ENCODE measurements around the gene CDKN2D. TPM values are rescaled to one million over a fixed set of nuclear protein-coding genes. Genes with fewer than 3 reads are reported as not detected.

Gene CDKN2D
- total RNA-seq, 4 donors from 2014 or later = 11.2 to 30.0 (median 18.3) TPM

DNA sequence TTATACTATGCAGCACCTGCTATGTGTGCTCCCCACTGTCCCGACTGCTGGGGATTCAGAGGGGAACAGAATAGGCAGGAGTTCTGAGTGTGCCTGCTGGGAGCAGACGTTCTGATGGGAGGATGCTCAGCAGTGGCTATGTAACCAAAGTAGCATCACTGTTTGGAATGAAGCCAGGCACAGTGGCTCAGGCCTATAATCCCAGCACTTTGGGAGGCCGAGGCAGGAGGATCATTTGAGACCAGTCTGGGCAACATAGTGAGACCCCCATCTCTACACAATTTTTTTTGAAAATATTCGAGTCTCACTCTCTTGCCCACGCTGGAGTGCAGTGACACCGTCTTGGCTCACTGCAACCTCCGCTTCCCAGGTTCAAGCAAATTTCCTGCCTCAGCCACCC is 19.0 kb downstream of the CDKN2D start:
- WGBS = 81% methylated on average over 7 of the region's 7 CpGs
- intact Hi-C loops (cut with DNase I) = loop anchor here (5.0 kb wide), 1 partner anchor 47 kb away; the partner anchor contains the start of gene KEAP1
- TF ChIP-seq POLR2AphosphoS5 (IDR thresholded peaks at IDR 0.05) (no peak), EP300 (IDR thresholded peaks at IDR 0.05) (no peak)

DNA sequence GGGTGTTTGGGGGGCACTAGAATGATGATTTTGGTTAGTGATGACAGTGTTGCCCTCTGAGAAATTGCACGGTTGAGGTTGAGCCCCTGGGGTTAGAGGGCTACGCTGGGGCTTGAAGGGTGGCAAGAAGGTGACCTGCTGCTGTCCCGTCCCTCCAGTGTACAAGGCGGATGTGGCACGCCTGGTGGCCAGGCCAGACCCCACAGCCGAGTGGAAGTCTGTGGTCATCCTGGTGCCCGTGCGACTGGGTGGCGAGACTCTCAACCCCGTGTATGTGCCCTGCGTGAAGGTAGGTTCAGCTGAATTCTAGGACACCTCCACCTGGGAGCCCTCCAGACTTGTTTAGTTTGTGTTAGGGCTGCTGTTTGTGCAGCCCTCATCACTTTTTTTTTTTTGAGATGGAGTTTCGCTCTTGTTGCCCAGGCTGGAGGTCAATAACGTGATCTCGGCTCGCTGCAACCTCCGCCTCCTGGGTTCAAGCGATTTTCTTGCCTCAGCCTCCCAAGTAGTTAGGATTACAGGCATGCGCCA is 20.0 kb downstream of the CDKN2D start:
- H3K4me3 ChIP-seq = no peak overlapping the region
- H3K36me3 ChIP-seq = peaks cover 51 to 80% (median 76%) of the 10 kb centered on the region in 4 donors
- intact Hi-C loops (cut with DNase I) = no loop called here
- DNase-seq (ENCODE audit: extremely low spot score) = no peak
- WGBS = 91% methylated on average over 16 of the region's 18 CpGs
- H3K27ac ChIP-seq (replicated peaks in 1 of 4) = no peak overlapping the region
- TF ChIP-seq POLR2A (IDR thresholded peaks at IDR 0.05; ENCODE audit: low read depth) = no peak
- peaks cover 16 to 28% (median 21%) of the 10 kb centered on the region in 4 donors for H3K4me1 ChIP-seq
- no peaks in the 10 kb centered on the region for H3K27me3 ChIP-seq
- H3K9me3 ChIP-seq = no peaks in the 10 kb centered on the region

More for the DNA sequence above, 19.0 kb downstream of the CDKN2D start:
- Histone ChIP-seq H3K9me3 (no peaks in the 10 kb centered on the region), H3K4me3 (no peak overlapping the region), H3K4me1 (peaks cover 11 to 22% (median 16%) of the 10 kb centered on the region in 4 donors), H3K36me3 (peaks cover 61 to 89% (median 85%) of the 10 kb centered on the region in 4 donors), H3K27me3 (no peaks in the 10 kb centered on the region), H3K27ac (replicated peaks in 1 of 4) (no peak overlapping the region)
- no peak for DNase-seq (ENCODE audit: extremely low spot score)

DNA sequence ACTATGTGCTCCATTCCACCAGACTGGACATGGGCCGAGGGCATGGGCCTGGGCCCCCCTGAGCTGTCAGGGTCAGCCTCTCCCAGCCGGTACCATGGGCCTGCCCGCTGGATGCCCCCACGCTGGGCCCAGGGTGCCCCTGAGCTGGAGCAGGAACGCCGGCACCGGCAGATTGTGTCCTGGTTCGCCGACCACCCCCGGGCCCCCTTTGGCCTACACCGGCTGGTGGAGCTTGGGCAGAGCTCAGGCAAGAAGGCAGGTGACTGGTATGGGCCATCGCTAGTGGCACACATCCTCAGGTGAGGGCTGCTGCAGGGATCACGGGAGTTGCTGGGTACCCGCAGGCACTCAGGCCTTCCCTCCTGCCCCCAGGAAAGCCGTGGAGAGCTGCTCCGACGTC is 22.0 kb downstream of the CDKN2D start:
- no peaks in the 10 kb centered on the region for H3K27me3 ChIP-seq
- TF ChIP-seq EP300 (IDR thresholded peaks at IDR 0.05) (no peak), POLR2A (IDR thresholded peaks at IDR 0.05; ENCODE audit: low read depth) (no peak), POLR2AphosphoS5 (IDR thresholded peaks at IDR 0.05) (no peak)
- TF ChIP-seq, protein P1, sequence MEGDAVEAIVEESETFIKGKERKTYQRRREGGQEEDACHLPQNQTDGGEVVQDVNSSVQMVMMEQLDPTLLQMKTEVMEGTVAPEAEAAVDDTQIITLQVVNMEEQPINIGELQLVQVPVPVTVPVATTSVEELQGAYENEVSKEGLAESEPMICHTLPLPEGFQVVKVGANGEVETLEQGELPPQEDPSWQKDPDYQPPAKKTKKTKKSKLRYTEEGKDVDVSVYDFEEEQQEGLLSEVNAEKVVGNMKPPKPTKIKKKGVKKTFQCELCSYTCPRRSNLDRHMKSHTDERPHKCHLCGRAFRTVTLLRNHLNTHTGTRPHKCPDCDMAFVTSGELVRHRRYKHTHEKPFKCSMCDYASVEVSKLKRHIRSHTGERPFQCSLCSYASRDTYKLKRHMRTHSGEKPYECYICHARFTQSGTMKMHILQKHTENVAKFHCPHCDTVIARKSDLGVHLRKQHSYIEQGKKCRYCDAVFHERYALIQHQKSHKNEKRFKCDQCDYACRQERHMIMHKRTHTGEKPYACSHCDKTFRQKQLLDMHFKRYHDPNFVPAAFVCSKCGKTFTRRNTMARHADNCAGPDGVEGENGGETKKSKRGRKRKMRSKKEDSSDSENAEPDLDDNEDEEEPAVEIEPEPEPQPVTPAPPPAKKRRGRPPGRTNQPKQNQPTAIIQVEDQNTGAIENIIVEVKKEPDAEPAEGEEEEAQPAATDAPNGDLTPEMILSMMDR (IDR thresholded peaks at IDR 0.05) = no peak
- peaks cover 19 to 32% (median 27%) of the 10 kb centered on the region in 4 donors for H3K4me1 ChIP-seq
- H3K36me3 ChIP-seq = peaks cover 31 to 60% (median 56%) of the 10 kb centered on the region in 4 donors
- no peaks in the 10 kb centered on the region for H3K9me3 ChIP-seq
- no peak for DNase-seq (ENCODE audit: extremely low spot score)
- H3K4me3 ChIP-seq = no peak overlapping the region
- intact Hi-C loops (cut with DNase I) = no loop called here
- H3K27ac ChIP-seq (replicated peaks in 1 of 4) = no peak overlapping the region
- 77% methylated on average over 3 of the region's 17 CpGs for WGBS

DNA sequence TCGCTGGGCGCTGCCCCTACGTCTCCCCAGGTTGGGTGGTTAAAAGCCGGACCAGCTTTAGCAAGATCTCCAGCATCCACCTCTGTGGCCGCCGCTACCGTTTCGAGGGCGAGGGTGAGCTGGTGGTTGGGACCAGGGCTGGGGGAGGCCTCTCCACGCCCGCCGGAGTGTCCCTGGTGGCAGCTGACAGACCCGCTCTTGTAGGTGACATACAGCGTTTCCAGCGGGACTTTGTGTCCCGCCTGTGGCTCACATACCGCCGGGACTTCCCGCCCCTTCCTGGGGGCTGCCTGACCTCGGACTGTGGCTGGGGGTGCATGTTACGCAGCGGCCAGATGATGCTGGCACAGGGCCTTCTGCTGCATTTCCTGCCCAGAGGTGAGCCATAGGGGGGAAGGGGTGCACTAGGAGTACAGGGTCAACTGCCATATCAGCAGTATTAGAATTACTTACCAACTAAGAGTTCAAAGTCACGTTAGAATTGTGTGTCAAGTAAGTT is 24.0 kb downstream of the CDKN2D start:
- no peak for DNase-seq (ENCODE audit: extremely low spot score)
- Histone ChIP-seq H3K36me3 (peaks cover 16 to 40% (median 36%) of the 10 kb centered on the region in 4 donors), H3K4me3 (peak overlapping the region; percentile 89 to 100 (median 97)), H3K27me3 (no peaks in the 10 kb centered on the region), H3K4me1 (peaks cover 19 to 32% (median 27%) of the 10 kb centered on the region in 4 donors), H3K27ac (replicated peaks in 1 of 4) (peak overlapping the region; percentile 90 to 95 (median 92)), H3K9me3 (no peaks in the 10 kb centered on the region)
- WGBS = 68% methylated on average over 17 of the region's 23 CpGs
- intact Hi-C loops (cut with DNase I) = no loop called here
- TF ChIP-seq EP300 (IDR thresholded peaks at IDR 0.05) = no peak

DNA sequence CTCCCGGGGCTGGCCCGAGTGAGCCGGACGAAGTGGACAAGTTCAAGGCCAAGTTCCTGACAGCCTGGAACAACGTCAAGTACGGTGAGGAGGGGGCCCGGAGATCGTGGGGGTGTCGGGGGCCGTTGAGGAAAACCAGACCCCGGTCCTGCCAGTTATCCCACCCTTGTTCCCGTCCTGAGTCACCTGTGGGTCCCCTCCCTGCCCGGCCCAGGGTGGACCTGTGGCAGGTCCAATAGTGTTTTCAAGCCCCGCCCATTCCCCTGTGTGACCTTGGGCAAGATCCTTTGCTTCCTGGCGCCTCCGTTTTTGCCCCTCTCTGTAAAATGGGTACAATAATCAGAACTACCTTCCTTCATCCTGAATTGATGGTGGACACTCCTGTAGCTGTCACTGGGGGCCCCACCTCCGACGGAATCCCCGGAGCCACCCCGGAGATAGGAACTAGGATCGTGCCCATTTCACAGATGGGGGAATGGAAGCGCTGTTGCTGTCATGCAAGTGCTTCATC is 24.5 kb downstream of the CDKN2D start:
- Histone ChIP-seq H3K27me3 (peaks cover 0 to under 1% (median 0%) of the 10 kb centered on the region in 4 donors), H3K4me1 (peaks cover 19 to 32% (median 27%) of the 10 kb centered on the region in 4 donors), H3K36me3 (peaks cover 11 to 35% (median 31%) of the 10 kb centered on the region in 4 donors), H3K4me3 (peak overlapping the region; percentile 89 to 100 (median 97)), H3K27ac (replicated peaks in 1 of 4) (peak overlapping the region; percentile 90 to 95 (median 92)), H3K9me3 (no peaks in the 10 kb centered on the region)
- DNase-seq (ENCODE audit: extremely low spot score) = no peak
- TF ChIP-seq EP300 (IDR thresholded peaks at IDR 0.05) (no peak), POLR2A (IDR thresholded peaks at IDR 0.05; ENCODE audit: low read depth) (no peak), POLR2AphosphoS5 (IDR thresholded peaks at IDR 0.05) (no peak)
- TF ChIP-seq, protein P1 (IDR thresholded peaks at IDR 0.05) = no peak
- WGBS = 34% methylated on average over 10 of the region's 22 CpGs
- intact Hi-C loops (cut with DNase I) = no loop called here

DNA sequence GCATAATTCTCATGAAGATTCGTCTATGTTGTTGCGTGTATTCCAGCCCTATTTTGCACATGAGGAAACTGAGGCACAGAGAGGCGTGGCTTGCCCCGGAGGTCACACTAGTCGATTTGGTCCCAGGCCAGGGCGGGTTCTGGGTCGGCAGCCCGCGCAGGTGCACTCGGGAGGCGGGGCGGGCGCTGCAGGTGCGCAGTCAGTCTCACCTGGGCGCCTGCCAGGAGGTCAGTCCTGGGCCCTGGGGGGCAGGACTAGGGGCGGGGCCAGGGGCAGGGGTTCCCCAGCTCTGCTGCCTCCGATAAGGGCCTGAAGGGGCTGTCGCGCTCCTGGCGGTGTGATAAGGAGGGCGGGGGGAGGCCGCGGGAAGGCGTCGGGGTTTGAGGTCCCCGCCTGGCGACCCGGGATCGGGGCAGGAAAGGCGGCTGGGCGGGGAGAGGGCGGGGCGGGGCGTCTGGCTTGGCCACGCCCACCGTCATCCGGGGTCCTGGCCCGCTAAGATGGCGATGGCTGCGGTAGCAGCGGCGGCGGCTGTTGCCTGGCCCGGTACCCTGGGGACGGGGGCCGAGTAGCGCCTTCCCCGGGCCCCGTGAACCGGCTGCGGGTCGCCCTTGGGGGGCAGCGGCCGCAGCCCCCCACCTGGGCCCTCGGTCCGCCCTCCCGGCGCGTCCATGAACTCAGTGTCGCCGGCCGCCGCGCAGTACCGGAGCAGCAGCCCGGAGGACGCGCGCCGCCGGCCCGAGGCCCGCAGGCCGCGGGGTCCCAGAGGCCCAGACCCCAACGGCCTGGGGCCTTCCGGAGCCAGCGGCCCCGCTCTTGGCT is 25.1 kb downstream of the CDKN2D start, which contains the start of gene ATG4D:
ATG4D (plus strand) TSS at position 485 of the 822 bp plus-strand sequence; CDS start at position 672, 187 bp downstream.
- H3K27me3 ChIP-seq = peaks cover 0 to 4% (median 0%) of the 10 kb centered on the region in 4 donors
- TF ChIP-seq POLR2AphosphoS5 (IDR thresholded peaks at IDR 0.05) (peak; percentile 78 to 92), POLR2A (IDR thresholded peaks at IDR 0.05; ENCODE audit: low read depth) (peak; percentile 78)
- TF ChIP-seq, protein P1 (IDR thresholded peaks at IDR 0.05) = no peak
- WGBS = 3% methylated on average over 17 of the region's 79 CpGs
- intact Hi-C loops (cut with DNase I) = no loop called here
- H3K36me3 ChIP-seq = peaks cover 9 to 28% (median 24%) of the 10 kb centered on the region in 4 donors
- H3K27ac ChIP-seq (replicated peaks in 1 of 4) = peak within 1 kb of the TSS; percentile 90 to 95 (median 92)
- peak; percentile 94 for DNase-seq (ENCODE audit: extremely low spot score)
- peaks cover 19 to 32% (median 27%) of the 10 kb centered on the region in 4 donors for H3K4me1 ChIP-seq
- H3K4me3 ChIP-seq = peak within 1 kb of the TSS; percentile 89 to 100 (median 97)
- no peaks in the 10 kb centered on the region for H3K9me3 ChIP-seq
